ENCODE measurements around the gene PSORS1C1. TPM values are rescaled to one million over a fixed set of nuclear protein-coding genes. Genes with fewer than 3 reads are reported as not detected.
"Not testable (repeated sequence)": the region's sequence is repeated elsewhere in the genome, so short reads cannot be mapped to it uniquely, and the experiment has no call there.

PSORS1C1 gene
- polyA plus RNA-seq, 1 of the 3 experiments (the other 2 are of a cell fraction), result 3.1 TPM

DNA sequence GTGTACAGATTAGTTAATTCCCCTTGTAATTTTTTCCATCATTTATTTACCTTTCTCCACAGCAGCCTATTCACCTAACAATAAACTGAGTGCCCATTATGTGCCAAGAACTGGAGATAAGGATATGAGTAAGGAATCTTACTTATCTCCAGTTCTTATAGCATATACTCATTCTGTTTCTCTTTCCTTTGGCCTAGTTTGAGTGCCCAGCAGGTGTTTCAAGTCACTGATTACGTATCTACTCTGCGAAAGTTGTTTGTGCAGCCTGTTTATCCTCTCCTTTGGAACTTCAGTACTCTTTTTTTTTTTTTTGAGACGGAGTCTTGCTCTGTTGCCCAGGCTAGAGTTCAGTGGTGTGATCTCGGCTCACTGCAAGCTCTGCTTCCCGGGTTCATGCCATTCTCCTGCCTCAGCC is 73.2 kb downstream of the PSORS1C1 start:
- Histone ChIP-seq H3K27me3 (ENCODE audit: insufficient read depth) (no peaks in the 10 kb centered on the region), H4K20me1 (ENCODE audit: insufficient read depth) (no peaks in the 10 kb centered on the region), H3K9me2 (no peaks in the 10 kb centered on the region), H3K9ac (no peak overlapping the region), H3K79me2 (ENCODE audit: insufficient read depth) (no peaks in the 10 kb centered on the region), H3F3A (replicated peaks; ENCODE audit: insufficient read depth) (no peaks in the 10 kb centered on the region), H3K4me1 (ENCODE audit: control insufficient read depth in 1 of 2, insufficient read depth in 2 of 2, low read depth in 1 of 2, low read length in 1 of 2) (no peaks in the 10 kb centered on the region), H3K9me3 (no peaks in the 10 kb centered on the region), H3K27ac (ENCODE audit: low read depth in 2 of 2, low read length in 1 of 2) (no peak overlapping the region), H3K36me3 (replicated peaks in 1 of 2; ENCODE audit: control insufficient read depth in 1 of 2, insufficient read depth in 2 of 2, low read length in 1 of 2) (no peaks in the 10 kb centered on the region), H2AFZ (ENCODE audit: low read depth) (no peak overlapping the region), H3K4me3 (ENCODE audit: low read depth in 2 of 2, low read length in 1 of 2) (no peak overlapping the region), H3K4me2 (no peak overlapping the region)
- TF ChIP-seq FOSL2 (IDR thresholded peaks at IDR 0.05; ENCODE audit: borderline replicate concordance, low read depth) (no peak), NRF1 (IDR thresholded peaks at IDR 0.05; ENCODE audit: low read depth, low read length) (no peak), MXI1 (IDR thresholded peaks at IDR 0.05; ENCODE audit: low read depth, low read length) (no peak), GABPA (IDR thresholded peaks at IDR 0.05; ENCODE audit: low read depth) (no peak), SMC3 (IDR thresholded peaks at IDR 0.05; ENCODE audit: low read depth, low read length) (no peak), GATA2 (CRISPR knock-in tag; IDR thresholded peaks at IDR 0.05) (no peak), RAD21 (IDR thresholded peaks at IDR 0.05; ENCODE audit: low read length) (no peak), JUND (IDR thresholded peaks at IDR 0.05) (no peak), YY1 (IDR thresholded peaks at IDR 0.05; ENCODE audit: low read depth) (no peak), EP300 (IDR thresholded peaks at IDR 0.05; ENCODE audit: borderline replicate concordance in 1 of 2, low read depth in 1 of 2, low read length in 1 of 2) (no peak), CHD2 (IDR thresholded peaks at IDR 0.05; ENCODE audit: low read length, partially characterized antibody) (no peak), RXRA (IDR thresholded peaks at IDR 0.05; ENCODE audit: borderline replicate concordance, low read depth) (no peak)
- TF ChIP-seq, protein P1, sequence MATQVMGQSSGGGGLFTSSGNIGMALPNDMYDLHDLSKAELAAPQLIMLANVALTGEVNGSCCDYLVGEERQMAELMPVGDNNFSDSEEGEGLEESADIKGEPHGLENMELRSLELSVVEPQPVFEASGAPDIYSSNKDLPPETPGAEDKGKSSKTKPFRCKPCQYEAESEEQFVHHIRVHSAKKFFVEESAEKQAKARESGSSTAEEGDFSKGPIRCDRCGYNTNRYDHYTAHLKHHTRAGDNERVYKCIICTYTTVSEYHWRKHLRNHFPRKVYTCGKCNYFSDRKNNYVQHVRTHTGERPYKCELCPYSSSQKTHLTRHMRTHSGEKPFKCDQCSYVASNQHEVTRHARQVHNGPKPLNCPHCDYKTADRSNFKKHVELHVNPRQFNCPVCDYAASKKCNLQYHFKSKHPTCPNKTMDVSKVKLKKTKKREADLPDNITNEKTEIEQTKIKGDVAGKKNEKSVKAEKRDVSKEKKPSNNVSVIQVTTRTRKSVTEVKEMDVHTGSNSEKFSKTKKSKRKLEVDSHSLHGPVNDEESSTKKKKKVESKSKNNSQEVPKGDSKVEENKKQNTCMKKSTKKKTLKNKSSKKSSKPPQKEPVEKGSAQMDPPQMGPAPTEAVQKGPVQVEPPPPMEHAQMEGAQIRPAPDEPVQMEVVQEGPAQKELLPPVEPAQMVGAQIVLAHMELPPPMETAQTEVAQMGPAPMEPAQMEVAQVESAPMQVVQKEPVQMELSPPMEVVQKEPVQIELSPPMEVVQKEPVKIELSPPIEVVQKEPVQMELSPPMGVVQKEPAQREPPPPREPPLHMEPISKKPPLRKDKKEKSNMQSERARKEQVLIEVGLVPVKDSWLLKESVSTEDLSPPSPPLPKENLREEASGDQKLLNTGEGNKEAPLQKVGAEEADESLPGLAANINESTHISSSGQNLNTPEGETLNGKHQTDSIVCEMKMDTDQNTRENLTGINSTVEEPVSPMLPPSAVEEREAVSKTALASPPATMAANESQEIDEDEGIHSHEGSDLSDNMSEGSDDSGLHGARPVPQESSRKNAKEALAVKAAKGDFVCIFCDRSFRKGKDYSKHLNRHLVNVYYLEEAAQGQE (IDR thresholded peaks at IDR 0.05; ENCODE audit: low read depth, low read length), result no peak
- TF ChIP-seq, protein P2, sequence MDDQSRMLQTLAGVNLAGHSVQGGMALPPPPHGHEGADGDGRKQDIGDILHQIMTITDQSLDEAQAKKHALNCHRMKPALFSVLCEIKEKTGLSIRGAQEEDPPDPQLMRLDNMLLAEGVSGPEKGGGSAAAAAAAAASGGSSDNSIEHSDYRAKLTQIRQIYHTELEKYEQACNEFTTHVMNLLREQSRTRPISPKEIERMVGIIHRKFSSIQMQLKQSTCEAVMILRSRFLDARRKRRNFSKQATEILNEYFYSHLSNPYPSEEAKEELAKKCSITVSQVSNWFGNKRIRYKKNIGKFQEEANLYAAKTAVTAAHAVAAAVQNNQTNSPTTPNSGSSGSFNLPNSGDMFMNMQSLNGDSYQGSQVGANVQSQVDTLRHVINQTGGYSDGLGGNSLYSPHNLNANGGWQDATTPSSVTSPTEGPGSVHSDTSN (IDR thresholded peaks at IDR 0.05), result no peak
- TF ChIP-seq, protein P3, sequence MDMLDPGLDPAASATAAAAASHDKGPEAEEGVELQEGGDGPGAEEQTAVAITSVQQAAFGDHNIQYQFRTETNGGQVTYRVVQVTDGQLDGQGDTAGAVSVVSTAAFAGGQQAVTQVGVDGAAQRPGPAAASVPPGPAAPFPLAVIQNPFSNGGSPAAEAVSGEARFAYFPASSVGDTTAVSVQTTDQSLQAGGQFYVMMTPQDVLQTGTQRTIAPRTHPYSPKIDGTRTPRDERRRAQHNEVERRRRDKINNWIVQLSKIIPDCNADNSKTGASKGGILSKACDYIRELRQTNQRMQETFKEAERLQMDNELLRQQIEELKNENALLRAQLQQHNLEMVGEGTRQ (IDR thresholded peaks at IDR 0.05; ENCODE audit: borderline replicate concordance, low read depth, low read length), result no peak
- TF ChIP-seq, protein P4, sequence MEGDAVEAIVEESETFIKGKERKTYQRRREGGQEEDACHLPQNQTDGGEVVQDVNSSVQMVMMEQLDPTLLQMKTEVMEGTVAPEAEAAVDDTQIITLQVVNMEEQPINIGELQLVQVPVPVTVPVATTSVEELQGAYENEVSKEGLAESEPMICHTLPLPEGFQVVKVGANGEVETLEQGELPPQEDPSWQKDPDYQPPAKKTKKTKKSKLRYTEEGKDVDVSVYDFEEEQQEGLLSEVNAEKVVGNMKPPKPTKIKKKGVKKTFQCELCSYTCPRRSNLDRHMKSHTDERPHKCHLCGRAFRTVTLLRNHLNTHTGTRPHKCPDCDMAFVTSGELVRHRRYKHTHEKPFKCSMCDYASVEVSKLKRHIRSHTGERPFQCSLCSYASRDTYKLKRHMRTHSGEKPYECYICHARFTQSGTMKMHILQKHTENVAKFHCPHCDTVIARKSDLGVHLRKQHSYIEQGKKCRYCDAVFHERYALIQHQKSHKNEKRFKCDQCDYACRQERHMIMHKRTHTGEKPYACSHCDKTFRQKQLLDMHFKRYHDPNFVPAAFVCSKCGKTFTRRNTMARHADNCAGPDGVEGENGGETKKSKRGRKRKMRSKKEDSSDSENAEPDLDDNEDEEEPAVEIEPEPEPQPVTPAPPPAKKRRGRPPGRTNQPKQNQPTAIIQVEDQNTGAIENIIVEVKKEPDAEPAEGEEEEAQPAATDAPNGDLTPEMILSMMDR (IDR thresholded peaks at IDR 0.05), result no peak
- POLR2A ChIA-PET, result no interaction called here
- DNase-seq, result no peak
- CTCF ChIA-PET, result no interaction called here
- WGBS (ENCODE audit: low lambda C conversion rate), result 70% methylated on average over 5 of the region's 5 CpGs

DNA sequence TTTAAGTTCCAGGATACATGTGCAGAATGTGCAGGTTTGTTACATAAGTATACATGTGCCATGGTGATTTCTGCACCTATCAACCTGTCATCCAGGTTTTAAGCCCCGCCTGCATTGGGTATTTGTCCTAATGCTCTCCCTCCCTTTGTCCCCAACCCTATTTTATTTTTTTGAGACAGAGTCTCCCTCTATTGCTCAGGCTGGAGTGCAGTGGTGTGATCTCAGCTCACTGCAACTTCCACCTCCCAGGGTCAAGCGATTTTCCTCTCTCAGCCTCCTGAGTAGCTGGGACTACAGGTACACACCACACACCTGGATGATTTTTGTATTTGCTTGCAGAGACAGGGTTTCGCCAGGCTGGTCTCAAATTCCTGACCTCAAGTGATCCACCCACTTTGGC is 74.6 kb downstream of the PSORS1C1 start:
- H3F3A ChIP-seq (replicated peaks; ENCODE audit: insufficient read depth); H3K27ac ChIP-seq (ENCODE audit: low read depth in 2 of 2, low read length in 1 of 2); H3K9ac ChIP-seq; H3K9me2 ChIP-seq; H3K4me1 ChIP-seq (ENCODE audit: control insufficient read depth in 1 of 2, insufficient read depth in 2 of 2, low read depth in 1 of 2, low read length in 1 of 2); POLR2A ChIA-PET; H3K79me2 ChIP-seq (ENCODE audit: insufficient read depth); H4K20me1 ChIP-seq (ENCODE audit: insufficient read depth); H3K9me3 ChIP-seq; H3K4me3 ChIP-seq (ENCODE audit: low read depth in 2 of 2, low read length in 1 of 2); H3K27me3 ChIP-seq (ENCODE audit: insufficient read depth); H3K4me2 ChIP-seq; H3K36me3 ChIP-seq (replicated peaks in 1 of 2; ENCODE audit: control insufficient read depth in 1 of 2, insufficient read depth in 2 of 2, low read length in 1 of 2); H2AFZ ChIP-seq (ENCODE audit: low read depth); DNase-seq: not testable (repeated sequence)
- CTCF ChIA-PET, result interaction anchor here (2.6 kb wide), 1 partner anchor 177 kb away, joined by 7 read pairs; no protein-coding TSS in a partner anchor
- WGBS (ENCODE audit: low lambda C conversion rate), result 83% methylated on average over 3 of the region's 3 CpGs
